SK-N-SH treated with all-trans-retinoic acid at 6 μM for 48 hours (cell line): ENCODE results near the gene TREH.

Source experiments
- ATAC-seq: fragments of 200-7000 bp; cut with Tn5 transposase; 3 replicates; pipeline ENCODE4 v1.9.1; 2020; ENCODE audit warnings: mild to moderate bottlenecking, moderate library complexity
- ARNTL ChIP-seq: fragments of 450-650 bp; formaldehyde crosslinking; IDR thresholded peaks from 2 replicates; pipeline ENCODE4 v1.5.0; 2020; ENCODE audit warnings: low read depth, mild to moderate bottlenecking, moderate library complexity, borderline replicate concordance
- CSDC2 ChIP-seq: fragments of 250-450 bp; sonication (Bioruptor Pico); IDR thresholded peaks from 2 replicates; pipeline ENCODE4 v1.5.0; 2020; ENCODE audit warnings: mild to moderate bottlenecking, moderate library complexity
- ESRRG ChIP-seq: fragments of 250-450 bp; sonication (Bioruptor Pico); IDR thresholded peaks from 2 replicates; pipeline ENCODE4 v1.6.1; 2021; ENCODE audit warnings: mild to moderate bottlenecking
- GLIS3 ChIP-seq: fragments of 250-450 bp; sonication (Bioruptor Pico); IDR thresholded peaks from 2 replicates; pipeline ENCODE4 v1.5.0; 2020; ENCODE audit warnings: mild to moderate bottlenecking, moderate library complexity
- ISL1 ChIP-seq: fragments of 250-450 bp; sonication (Bioruptor Pico); IDR thresholded peaks from 2 replicates; pipeline ENCODE4 v2.1.2; 2022; ENCODE audit warnings: mild to moderate bottlenecking, moderate library complexity
- OSR1 ChIP-seq: fragments of 250-450 bp; sonication (Bioruptor Pico); IDR thresholded peaks from 2 replicates; pipeline ENCODE4 v1.8.0; 2022; ENCODE audit warnings: moderate library complexity, mild to moderate bottlenecking, inconsistent platforms
- PPARA ChIP-seq: fragments of 250-450 bp; sonication (Bioruptor Pico); IDR thresholded peaks from 2 replicates; pipeline ENCODE4 v1.5.0; 2020; ENCODE audit warnings: mild to moderate bottlenecking, borderline replicate concordance
- RARB ChIP-seq: fragments of 250-450 bp; sonication (Bioruptor Pico); IDR thresholded peaks from 2 replicates; pipeline ENCODE4 v1.8.0; 2021; ENCODE audit warnings: mild to moderate bottlenecking, moderate library complexity
- SNAI2 ChIP-seq: fragments of 250-450 bp; sonication (Bioruptor Pico); IDR thresholded peaks from 2 replicates; pipeline ENCODE4 v1.5.0; 2020; ENCODE audit warnings: mild to moderate bottlenecking, moderate library complexity
- TCF4 ChIP-seq: fragments of 250-450 bp; sonication (Bioruptor Pico); IDR thresholded peaks from 2 replicates; pipeline ENCODE4 v1.8.0; 2021; ENCODE audit warnings: mild to moderate bottlenecking, moderate library complexity, borderline replicate concordance
- TOX ChIP-seq: fragments of 250-450 bp; sonication (Bioruptor Pico); IDR thresholded peaks from 2 replicates; pipeline ENCODE4 v1.8.0; 2021; ENCODE audit warnings: mild to moderate bottlenecking, moderate library complexity, borderline replicate concordance
- ZC3H10 ChIP-seq: fragments of 250-450 bp; sonication (Bioruptor Pico); IDR thresholded peaks from 2 replicates; pipeline ENCODE4 v1.5.1; 2021; ENCODE audit warnings: mild to moderate bottlenecking, moderate library complexity
- ZFP3 ChIP-seq: fragments of 250-450 bp; sonication (Bioruptor Pico); IDR thresholded peaks from 2 replicates; pipeline ENCODE4 v1.5.0; 2020; ENCODE audit warnings: mild to moderate bottlenecking, moderate library complexity
- ZNF565 ChIP-seq: fragments of 450-650 bp; formaldehyde crosslinking; conservative IDR thresholded peaks from 2 replicates; pipeline ENCODE4 v1.5.0; 2020; ENCODE audit warnings: low read depth, mild to moderate bottlenecking, moderate library complexity
- ZNF70 ChIP-seq: fragments of 450-650 bp; formaldehyde crosslinking; IDR thresholded peaks from 2 replicates; pipeline ENCODE4 v1.5.0; 2020; ENCODE audit warnings: mild to moderate bottlenecking, moderate library complexity
- ZNF8 ChIP-seq: fragments of 450-650 bp; formaldehyde crosslinking; IDR thresholded peaks from 2 replicates; pipeline ENCODE4 v1.5.0; 2020; ENCODE audit warnings: mild to moderate bottlenecking, moderate library complexity
- TF ChIP-seq, protein P1 (sequence below): fragments of 250-450 bp; sonication (Bioruptor Pico); IDR thresholded peaks from 2 replicates; pipeline ENCODE4 v1.8.0; 2021; ENCODE audit warnings: low read depth, mild to moderate bottlenecking, moderate library complexity, borderline replicate concordance
- TF ChIP-seq, protein P2 (sequence below): fragments of 250-450 bp; sonication (Bioruptor Pico); IDR thresholded peaks from 2 replicates; pipeline ENCODE4 v1.8.0; 2020; ENCODE audit warnings: mild to moderate bottlenecking, moderate library complexity, borderline replicate concordance
- TF ChIP-seq, protein P3 (sequence below): fragments of 250-450 bp; sonication (Bioruptor Pico); IDR thresholded peaks from 2 replicates; pipeline ENCODE4 v1.5.1; 2020; ENCODE audit warnings: low read depth, mild to moderate bottlenecking, moderate library complexity
- TF ChIP-seq, protein P4 (sequence below): fragments of 250-450 bp; sonication (Bioruptor Pico); IDR thresholded peaks from 2 replicates; pipeline ENCODE4 v1.5.0; 2020; ENCODE audit warnings: mild to moderate bottlenecking, moderate library complexity

Gene TREH

DNA sequence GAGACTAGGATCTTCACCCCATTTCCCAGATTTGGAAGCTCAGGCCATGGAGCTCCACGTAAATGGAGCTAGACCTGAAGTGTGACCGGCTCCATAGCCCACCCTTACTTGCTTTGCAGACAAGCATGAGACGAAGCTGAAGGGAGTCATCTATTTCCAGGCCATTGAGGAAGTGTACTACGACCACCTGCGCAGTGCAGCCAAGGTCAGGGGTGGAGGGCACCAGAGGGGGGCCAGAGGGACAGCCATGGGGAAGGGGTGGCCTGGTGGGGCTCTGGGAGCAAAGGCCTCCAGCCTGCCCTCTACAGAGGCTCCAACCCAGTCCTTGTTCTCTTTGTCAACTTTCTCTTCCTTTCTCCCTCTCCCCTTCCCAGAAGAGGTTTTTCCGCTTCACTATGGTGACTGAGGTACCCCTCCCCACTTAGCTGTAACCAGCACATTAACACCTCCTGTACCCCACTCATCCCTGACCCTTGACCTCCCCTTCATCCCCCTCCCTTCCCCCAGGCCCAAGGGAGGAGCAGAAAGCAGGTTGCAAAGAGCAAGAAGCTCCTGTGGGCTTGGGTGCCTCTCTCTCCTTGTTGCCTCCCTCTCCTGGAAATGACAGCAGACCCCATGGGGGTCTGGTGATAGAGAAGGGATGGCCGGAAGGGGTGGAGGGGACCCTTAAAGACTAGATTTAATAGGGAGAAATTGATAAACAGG lies 23.8 kb downstream of the TREH start:
- ATAC-seq = no peak
- TF ChIP-seq PPARA (CRISPR knock-in tag) = no peak
- TF ChIP-seq, protein P1, sequence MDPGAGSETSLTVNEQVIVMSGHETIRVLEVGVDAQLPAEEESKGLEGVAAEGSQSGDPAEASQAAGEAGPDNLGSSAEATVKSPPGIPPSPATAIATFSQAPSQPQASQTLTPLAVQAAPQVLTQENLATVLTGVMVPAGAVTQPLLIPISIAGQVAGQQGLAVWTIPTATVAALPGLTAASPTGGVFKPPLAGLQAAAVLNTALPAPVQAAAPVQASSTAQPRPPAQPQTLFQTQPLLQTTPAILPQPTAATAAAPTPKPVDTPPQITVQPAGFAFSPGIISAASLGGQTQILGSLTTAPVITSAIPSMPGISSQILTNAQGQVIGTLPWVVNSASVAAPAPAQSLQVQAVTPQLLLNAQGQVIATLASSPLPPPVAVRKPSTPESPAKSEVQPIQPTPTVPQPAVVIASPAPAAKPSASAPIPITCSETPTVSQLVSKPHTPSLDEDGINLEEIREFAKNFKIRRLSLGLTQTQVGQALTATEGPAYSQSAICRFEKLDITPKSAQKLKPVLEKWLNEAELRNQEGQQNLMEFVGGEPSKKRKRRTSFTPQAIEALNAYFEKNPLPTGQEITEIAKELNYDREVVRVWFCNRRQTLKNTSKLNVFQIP (CRISPR knock-in tag) = no peak
- TF ChIP-seq TCF4 (CRISPR knock-in tag) = no peak

DNA sequence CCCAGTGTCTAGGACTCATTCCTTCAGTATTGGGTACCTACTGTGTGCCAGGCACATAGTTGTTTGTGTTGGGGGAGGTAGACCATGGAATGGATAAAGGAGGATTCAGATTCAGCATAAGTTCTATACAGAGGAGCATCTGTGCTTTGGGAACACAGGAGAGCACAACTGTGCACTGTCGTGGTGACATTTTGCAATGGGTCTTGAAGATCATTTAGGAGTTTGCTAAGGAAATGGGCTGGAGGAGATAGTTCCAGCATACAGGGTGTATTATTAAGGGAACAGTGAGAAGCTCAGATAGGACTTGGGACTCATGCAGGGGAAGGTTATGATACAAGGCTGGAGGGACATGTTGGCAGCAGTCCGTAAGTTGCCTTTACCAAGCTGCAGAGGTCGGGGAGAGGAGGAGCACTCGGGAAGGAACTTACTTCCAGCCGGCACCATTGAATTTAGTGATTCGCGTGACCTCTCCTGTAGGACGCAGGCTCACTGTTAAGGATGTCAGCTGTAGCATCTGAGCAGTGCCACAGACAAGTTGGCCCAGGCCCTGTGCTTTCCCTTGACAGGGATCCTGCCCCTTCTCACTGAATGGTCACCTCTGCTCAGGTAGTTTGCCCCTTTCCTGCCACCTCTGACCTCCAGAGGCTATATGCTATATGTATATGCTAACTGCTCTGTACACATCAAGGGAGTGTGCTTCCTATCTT lies 25.6 kb downstream of the TREH start:
- ATAC-seq = no peak

DNA sequence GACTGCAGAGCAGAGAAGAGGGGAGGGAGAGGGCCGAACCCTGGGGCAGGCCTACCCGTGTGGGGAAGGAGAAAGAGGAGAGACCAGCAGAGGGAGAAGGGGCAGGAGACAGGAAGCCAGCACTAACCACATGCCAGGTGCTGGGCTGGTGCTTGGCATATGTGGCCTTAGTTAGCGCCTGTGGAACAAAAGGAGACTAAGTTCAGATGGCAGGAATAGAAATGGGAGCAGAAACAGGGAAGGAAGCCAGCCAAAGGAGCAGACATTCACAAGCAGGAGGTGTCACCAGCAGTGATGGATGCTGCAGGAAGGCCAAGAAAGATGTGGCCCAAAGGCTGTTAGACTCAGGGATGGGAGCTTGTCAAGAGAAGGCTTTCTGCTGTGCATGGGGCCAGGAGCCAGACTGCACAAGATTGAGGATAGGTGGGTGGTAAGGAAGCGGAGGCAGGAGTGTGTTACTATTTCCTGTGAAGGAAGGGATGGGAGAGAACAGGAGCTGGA lies 26.7 kb downstream of the TREH start:
- no peak; the same call in 1 of the 3 replicates for ATAC-seq
- TF ChIP-seq, protein P1 (CRISPR knock-in tag) = no peak
- TF ChIP-seq, protein P2, sequence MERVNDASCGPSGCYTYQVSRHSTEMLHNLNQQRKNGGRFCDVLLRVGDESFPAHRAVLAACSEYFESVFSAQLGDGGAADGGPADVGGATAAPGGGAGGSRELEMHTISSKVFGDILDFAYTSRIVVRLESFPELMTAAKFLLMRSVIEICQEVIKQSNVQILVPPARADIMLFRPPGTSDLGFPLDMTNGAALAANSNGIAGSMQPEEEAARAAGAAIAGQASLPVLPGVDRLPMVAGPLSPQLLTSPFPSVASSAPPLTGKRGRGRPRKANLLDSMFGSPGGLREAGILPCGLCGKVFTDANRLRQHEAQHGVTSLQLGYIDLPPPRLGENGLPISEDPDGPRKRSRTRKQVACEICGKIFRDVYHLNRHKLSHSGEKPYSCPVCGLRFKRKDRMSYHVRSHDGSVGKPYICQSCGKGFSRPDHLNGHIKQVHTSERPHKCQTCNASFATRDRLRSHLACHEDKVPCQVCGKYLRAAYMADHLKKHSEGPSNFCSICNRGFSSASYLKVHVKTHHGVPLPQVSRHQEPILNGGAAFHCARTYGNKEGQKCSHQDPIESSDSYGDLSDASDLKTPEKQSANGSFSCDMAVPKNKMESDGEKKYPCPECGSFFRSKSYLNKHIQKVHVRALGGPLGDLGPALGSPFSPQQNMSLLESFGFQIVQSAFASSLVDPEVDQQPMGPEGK = no peak
- no peak for TF ChIP-seq TCF4 (CRISPR knock-in tag)
- TF ChIP-seq TOX (CRISPR knock-in tag) = no peak
- TF ChIP-seq RARB = no peak
- TF ChIP-seq, protein P3, sequence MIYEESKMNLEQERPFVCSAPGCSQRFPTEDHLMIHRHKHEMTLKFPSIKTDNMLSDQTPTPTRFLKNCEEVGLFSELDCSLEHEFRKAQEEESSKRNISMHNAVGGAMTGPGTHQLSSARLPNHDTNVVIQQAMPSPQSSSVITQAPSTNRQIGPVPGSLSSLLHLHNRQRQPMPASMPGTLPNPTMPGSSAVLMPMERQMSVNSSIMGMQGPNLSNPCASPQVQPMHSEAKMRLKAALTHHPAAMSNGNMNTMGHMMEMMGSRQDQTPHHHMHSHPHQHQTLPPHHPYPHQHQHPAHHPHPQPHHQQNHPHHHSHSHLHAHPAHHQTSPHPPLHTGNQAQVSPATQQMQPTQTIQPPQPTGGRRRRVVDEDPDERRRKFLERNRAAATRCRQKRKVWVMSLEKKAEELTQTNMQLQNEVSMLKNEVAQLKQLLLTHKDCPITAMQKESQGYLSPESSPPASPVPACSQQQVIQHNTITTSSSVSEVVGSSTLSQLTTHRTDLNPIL (CRISPR knock-in tag) = no peak
- TF ChIP-seq CSDC2 (CRISPR knock-in tag) = no peak
- TF ChIP-seq OSR1 = no peak
- no peak for TF ChIP-seq ZNF565 (CRISPR knock-in tag)
- TF ChIP-seq ARNTL = no peak
- TF ChIP-seq PPARA (CRISPR knock-in tag) = no peak
- no peak for TF ChIP-seq SNAI2 (CRISPR knock-in tag)
- TF ChIP-seq ZNF70 (CRISPR knock-in tag) = no peak
- no peak for TF ChIP-seq ESRRG (CRISPR knock-in tag)
- no peak for TF ChIP-seq ZNF8 (CRISPR knock-in tag)
- no peak for TF ChIP-seq ISL1 (CRISPR knock-in tag)
- TF ChIP-seq, protein P4, sequence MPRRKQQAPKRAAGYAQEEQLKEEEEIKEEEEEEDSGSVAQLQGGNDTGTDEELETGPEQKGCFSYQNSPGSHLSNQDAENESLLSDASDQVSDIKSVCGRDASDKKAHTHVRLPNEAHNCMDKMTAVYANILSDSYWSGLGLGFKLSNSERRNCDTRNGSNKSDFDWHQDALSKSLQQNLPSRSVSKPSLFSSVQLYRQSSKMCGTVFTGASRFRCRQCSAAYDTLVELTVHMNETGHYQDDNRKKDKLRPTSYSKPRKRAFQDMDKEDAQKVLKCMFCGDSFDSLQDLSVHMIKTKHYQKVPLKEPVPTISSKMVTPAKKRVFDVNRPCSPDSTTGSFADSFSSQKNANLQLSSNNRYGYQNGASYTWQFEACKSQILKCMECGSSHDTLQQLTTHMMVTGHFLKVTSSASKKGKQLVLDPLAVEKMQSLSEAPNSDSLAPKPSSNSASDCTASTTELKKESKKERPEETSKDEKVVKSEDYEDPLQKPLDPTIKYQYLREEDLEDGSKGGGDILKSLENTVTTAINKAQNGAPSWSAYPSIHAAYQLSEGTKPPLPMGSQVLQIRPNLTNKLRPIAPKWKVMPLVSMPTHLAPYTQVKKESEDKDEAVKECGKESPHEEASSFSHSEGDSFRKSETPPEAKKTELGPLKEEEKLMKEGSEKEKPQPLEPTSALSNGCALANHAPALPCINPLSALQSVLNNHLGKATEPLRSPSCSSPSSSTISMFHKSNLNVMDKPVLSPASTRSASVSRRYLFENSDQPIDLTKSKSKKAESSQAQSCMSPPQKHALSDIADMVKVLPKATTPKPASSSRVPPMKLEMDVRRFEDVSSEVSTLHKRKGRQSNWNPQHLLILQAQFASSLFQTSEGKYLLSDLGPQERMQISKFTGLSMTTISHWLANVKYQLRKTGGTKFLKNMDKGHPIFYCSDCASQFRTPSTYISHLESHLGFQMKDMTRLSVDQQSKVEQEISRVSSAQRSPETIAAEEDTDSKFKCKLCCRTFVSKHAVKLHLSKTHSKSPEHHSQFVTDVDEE (CRISPR knock-in tag) = no peak
- TF ChIP-seq ZC3H10 (CRISPR knock-in tag) = no peak

More for the DNA sequence above, 25.6 kb downstream of the TREH start:
- TF ChIP-seq OSR1 (no peak), ARNTL (no peak), GLIS3 (no peak), ESRRG (CRISPR knock-in tag) (no peak), ZFP3 (CRISPR knock-in tag) (peak; percentile 91)
- TF ChIP-seq, protein P4 (CRISPR knock-in tag) = no peak
